Pancreas (tissue), 10 donors: Measurements from ENCODE around the gene ARHGAP12. TPM values are rescaled to one million over a fixed set of nuclear protein-coding genes. Genes with fewer than 3 reads are reported as not detected.

Experiments
- ATAC-seq, 4 donors: fragments of 200-7000 bp; cut with Tn5 transposase; one replicate each; pipeline versions ENCODE4 v1.8.0 to v1.9.1; 2020; ENCODE audit warnings: mild to moderate bottlenecking in 4 of 4, moderate library complexity in 4 of 4
- DNase-seq, 6 donors: peaks; one replicate each; pipeline ENCODE4 v3.0.0-alpha.2; 2020
- FAIRE-seq: peaks from 2 replicates; lab custom pipeline; 2012; peaks lifted over from hg19 to GRCh38; lab: Jason Lieb, UNC
- H3K27ac ChIP-seq, 4 donors: fragments of 200-600 bp; sonication (generic); 1 replicate in 3 of 4; 2 replicates in 1 of 4; pipeline versions ENCODE4 v1.5.0 to v1.8.0; 2020
- H3K27me3 ChIP-seq, 4 donors: fragments of 200-600 bp; one replicate each; pipeline ENCODE4 v1.8.0; 2021
- H3K36me3 ChIP-seq, 3 donors: fragments of 200-600 bp; sonication (generic) in 1 of 3; one replicate each; pipeline versions ENCODE4 v1.5.0 to v1.8.0; 2020 to 2021
- H3K4me1 ChIP-seq, 3 donors: fragments of 200-600 bp; one replicate each; pipeline ENCODE4 v1.8.0; 2021
- H3K4me3 ChIP-seq, 4 donors: fragments of 200-600 bp; sonication (generic) in 2 of 4; one replicate each; pipeline versions ENCODE4 v1.5.0 to v1.8.0; 2020 to 2021
- H3K9me3 ChIP-seq, 4 donors: fragments of 200-600 bp; one replicate each; pipeline ENCODE4 v1.8.0; 2021
- CTCF ChIP-seq, 4 donors: fragments of 200-600 bp; sonication (generic) in 3 of 4; IDR thresholded peaks; one replicate each; pipeline versions ENCODE4 v1.5.0 to v1.8.0; 2021; ENCODE audit warnings: antibody characterized with exemption in 4 of 4
- WGBS, 2 donors: extraction: QIAGEN DNeasy Blood & Tissue Kit; methylation state at CpG; one replicate each; pipeline ENCODE4 v1.1.7; 2013; 5-methylcytosine and 5-hydroxymethylcytosine counted together
- intact Hi-C, 3 donors: fragments of 100-400 bp; cut with DNase I; formaldehyde crosslinking; loops; one replicate each; pipeline versions ENCODE4 v1.11.1 to v1.14.2; 2022
- polyA plus RNA-seq, 2 donors: library from polyadenylated mRNA; stranded (reverse); fragments of 200-250 nt; gene quantifications; one replicate each; pipeline ENCODE4 v1.2.3, GENCODE V29; 2013
- total RNA-seq, 6 donors: library from RNA; stranded (reverse); fragmentation: NEBNext Ultra II Directional in 4 of 6; extraction: Animal tissue kit (Norgen Biotek cat#: 25700) in 4 of 6; gene quantifications; one replicate each; pipeline versions ENCODE4 v1.2.1 to v1.2.4, GENCODE V29; 2021 to 2023
- donor health status: healthy with polysubstance abuse.
- donor health status: DM: no; HTN: no; CAD: no; lungs with moderate emphysema.
- donor health status: DM: no; HTN: no; CAD: no.
- donor health status: control.
- donor health status: control.
- donor health status: Bipolar disorder and iron deficiency.
- donor health status: DM: yes; HTN: yes; CAD: no.
- donor health status: DM: no; HTN: no; CAD: no.
- donor health status: DM: no; HTN: no; CAD: no.
- donor health status: DM: yes; HTN: yes; CAD: no.

Gene ARHGAP12
- total and polyA plus RNA-seq, 8 donors, result 16.3 to 30.1 (median 23.5) TPM

- ATAC-seq (peak in 2 of 4 donors; percentile 3 to 5), FAIRE-seq (no peak), DNase-seq (no peak)
- Histone ChIP-seq H3K4me3 (peak overlapping the region; percentile 72 to 90 (median 81)), H3K36me3 (no peaks in the 10 kb centered on the region), H3K27ac (peak overlapping the region; percentile 94 to 99 (median 97)), H3K27me3 (no peaks in the 10 kb centered on the region), H3K4me1 (peaks cover 13 to 21% (median 20%) of the 10 kb centered on the region in 3 donors), H3K9me3 (no peaks in the 10 kb centered on the region)
- 2 to 4% methylated on average over 11 of the region's 11 CpGs for WGBS, 2 donors
- intact Hi-C loops, result no loop called here
- no peak for TF ChIP-seq CTCF (IDR thresholded peaks at IDR 0.05)
Observed at GRCh38 chr10:31930023-31930751, 1.6 kb upstream of the ARHGAP12 start.

- 0% methylated on average over 23 to 25 of the region's 25 CpGs for WGBS, 2 donors
- intact Hi-C loops, result loop anchor here in 1 of 3 donors (10.0 kb wide), 1 partner anchor 55 kb away; no protein-coding TSS in a partner anchor
- peak; percentile 72 to 77 (median 73) for ATAC-seq
- DNase-seq, result peak; percentile 70 to 82 (median 78)
- no peak for FAIRE-seq
- Histone ChIP-seq H3K9me3 (no peaks in the 10 kb centered on the region), H3K4me3 (peak overlapping the region; percentile 72 to 90 (median 81)), H3K4me1 (peaks cover 13 to 27% (median 26%) of the 10 kb centered on the region in 3 donors), H3K36me3 (no peaks in the 10 kb centered on the region), H3K27ac (peak overlapping the region; percentile 94 to 99 (median 97)), H3K27me3 (no peaks in the 10 kb centered on the region)
- no peak for TF ChIP-seq CTCF (IDR thresholded peaks at IDR 0.05)
Observed at GRCh38 chr10:31929261-31930022, 811 bp upstream of the ARHGAP12 start.

- 0 to 1% methylated on average over 32 to 58 of the region's 58 CpGs for WGBS, 2 donors
- peak overlapping the region; percentile 72 to 90 (median 81) for H3K4me3 ChIP-seq
- peak in 1 of 4 donors; percentile 15 for TF ChIP-seq CTCF (IDR thresholded peaks at IDR 0.05)
- H3K9me3 ChIP-seq, result no peaks in the 10 kb centered on the region
- peak overlapping the region; percentile 94 to 99 (median 97) for H3K27ac ChIP-seq
- H3K4me1 ChIP-seq, result peaks cover 13 to 35% (median 30%) of the 10 kb centered on the region in 3 donors
- ATAC-seq (peak; percentile 3 to 39 (median 20)), DNase-seq (peak; percentile 46 to 74 (median 64)), FAIRE-seq (no peak)
- no peaks in the 10 kb centered on the region for H3K27me3 ChIP-seq
- H3K36me3 ChIP-seq, result no peaks in the 10 kb centered on the region
- intact Hi-C loops, result loop anchor here in 1 of 3 donors (10.0 kb wide), 1 partner anchor 53 kb away; no protein-coding TSS in a partner anchor
Observed at GRCh38 chr10:31927884-31928548, 615 bp downstream of the ARHGAP12 start.

- H3K4me1 ChIP-seq, result peaks cover 13 to 35% (median 30%) of the 10 kb centered on the region in 3 donors
- peak overlapping the region; percentile 72 to 90 (median 81) for H3K4me3 ChIP-seq
- FAIRE-seq (no peak), DNase-seq (no peak), ATAC-seq (peak in 3 of 4 donors; percentile 0 to 1 (median 1))
- WGBS, 2 donors, result 0 to 1% methylated on average over 12 of the region's 12 CpGs
- no peak for TF ChIP-seq CTCF (IDR thresholded peaks at IDR 0.05)
- intact Hi-C loops, result loop anchor here in 1 of 3 donors (10.0 kb wide), 1 partner anchor 53 kb away; no protein-coding TSS in a partner anchor
- peak overlapping the region; percentile 94 to 99 (median 97) for H3K27ac ChIP-seq
- no peaks in the 10 kb centered on the region for H3K36me3 ChIP-seq
- H3K9me3 ChIP-seq, result no peaks in the 10 kb centered on the region
- H3K27me3 ChIP-seq, result no peaks in the 10 kb centered on the region
Observed at GRCh38 chr10:31927565-31927883, 1.1 kb downstream of the ARHGAP12 start.
